Activated naive CD4-positive, alpha-beta T cell treated with anti-CD3 and anti-CD28 coated beads, Interleukin-2, amount 10 ng/mL, durations not matched to agents 7 days and 5 days (primary cell): ENCODE results near the gene CCM2.
A peak's percentile ranks its signal among the peaks of the same experiment; 100 is the strongest.
"Not testable (repeated sequence)": the region's sequence is repeated elsewhere in the genome, so short reads cannot be mapped to it uniquely, and the experiment has no call there.

Experiments used
- CTCF ChIA-PET: fragments of 350-600 bp; sonication (Branson Sonifier 250); formaldehyde crosslinking; loops from one replicate; lab custom pipeline; 2021; ENCODE audit warnings: antibody characterized with exemption; lab: Charles Lee
- DNase-seq: peaks from one replicate; pipeline ENCODE4 v3.0.0-alpha.2; 2020
- H3K27ac Mint-ChIP-seq: one replicate; pipeline ENCODE4 v1.8.0; 2021; ENCODE audit warnings: mild to moderate bottlenecking, moderate library complexity, mixed read lengths
- H3K27me3 Mint-ChIP-seq: one replicate; pipeline ENCODE4 v1.8.0; 2021; ENCODE audit warnings: mild to moderate bottlenecking, mixed read lengths
- H3K36me3 Mint-ChIP-seq: one replicate; pipeline ENCODE4 v1.8.0; 2021; ENCODE audit warnings: mixed read lengths
- H3K4me1 Mint-ChIP-seq: one replicate; pipeline ENCODE4 v1.8.0; 2021; ENCODE audit warnings: mixed read lengths
- H3K4me3 Mint-ChIP-seq: one replicate; pipeline ENCODE4 v1.8.0; 2021; ENCODE audit warnings: mild to moderate bottlenecking, moderate library complexity, mixed read lengths
- H3K9me3 Mint-ChIP-seq: one replicate; pipeline ENCODE4 v1.8.0; 2021; ENCODE audit warnings: mixed read lengths

The CCM2 gene

GRCh38 chr7:45013465-45013967 lies 13.5 kb downstream of the CCM2 start:
- H3K9me3 Mint-ChIP-seq: no peaks in the 10 kb centered on the region
- peaks cover 50% of the 10 kb centered on the region for H3K4me1 Mint-ChIP-seq
- peak overlapping the region; percentile 78 for H3K27ac Mint-ChIP-seq
- H3K27me3 Mint-ChIP-seq: no peaks in the 10 kb centered on the region
- H3K4me3 Mint-ChIP-seq: no peak overlapping the region
- H3K36me3 Mint-ChIP-seq: peaks cover 55% of the 10 kb centered on the region
- no peak for DNase-seq
- CTCF ChIA-PET: interaction anchor here (0.9 to 1.0 kb wide), 2 partner anchors 12 to 14 kb away, joined by 3 to 4 read pairs; no protein-coding TSS in a partner anchor

DNA sequence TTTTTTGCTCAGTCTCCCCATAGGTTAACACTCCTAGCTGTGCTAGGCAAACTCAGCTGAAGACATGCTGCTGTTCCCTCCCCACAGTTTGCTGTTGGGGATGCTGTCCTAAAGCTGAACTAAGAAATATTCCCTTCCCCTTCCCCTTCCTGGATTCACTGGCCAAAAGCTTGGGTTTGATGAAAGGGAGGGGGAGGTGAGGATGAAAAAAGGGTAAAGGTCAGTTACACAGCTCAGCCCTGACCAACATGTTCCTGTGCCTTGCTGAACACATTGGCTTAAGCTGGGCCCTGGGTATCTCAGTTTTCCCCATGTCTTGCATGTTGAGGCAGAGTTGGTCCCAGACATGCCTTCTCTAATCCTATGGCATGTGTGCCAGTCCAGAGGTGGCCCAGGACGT lies 15.3 kb downstream of the CCM2 start:
- Mint-ChIP-seq H3K36me3 (peaks cover 52% of the 10 kb centered on the region), H3K27me3 (no peaks in the 10 kb centered on the region), H3K4me1 (peaks cover 43% of the 10 kb centered on the region), H3K4me3 (no peak overlapping the region), H3K9me3 (no peaks in the 10 kb centered on the region), H3K27ac (no peak overlapping the region)
- DNase-seq: no peak
- CTCF ChIA-PET: interaction anchor here (0.8 to 1.2 kb wide), 4 partner anchors 13 to 43 kb away, joined by 3 to 4 read pairs (median 3); no protein-coding TSS in a partner anchor

DNA sequence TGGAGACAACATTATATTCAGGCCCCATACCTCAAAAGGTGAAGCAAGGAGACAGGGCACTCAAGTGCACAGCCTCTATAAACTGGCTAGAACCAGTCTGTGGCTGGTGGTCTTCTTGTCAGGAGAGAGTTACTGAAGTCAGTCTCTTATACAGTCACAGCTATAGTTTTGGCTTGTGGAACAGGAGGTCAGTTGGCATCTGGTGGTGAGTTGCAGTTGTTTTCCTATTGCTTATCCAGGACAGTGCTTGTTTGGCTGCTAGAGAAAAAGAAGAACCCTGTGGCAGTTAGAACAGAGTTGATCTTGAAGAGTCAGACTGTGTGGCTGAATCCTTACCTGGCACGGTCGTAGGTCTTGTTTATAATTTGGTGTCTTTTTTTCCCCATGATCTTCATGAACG lies 17.3 kb downstream of the CCM2 start:
- no peaks in the 10 kb centered on the region for H3K9me3 Mint-ChIP-seq
- no peak overlapping the region for H3K4me3 Mint-ChIP-seq
- peaks cover 49% of the 10 kb centered on the region for H3K36me3 Mint-ChIP-seq
- peaks cover 54% of the 10 kb centered on the region for H3K4me1 Mint-ChIP-seq
- no peaks in the 10 kb centered on the region for H3K27me3 Mint-ChIP-seq
- peak overlapping the region; percentile 78 for H3K27ac Mint-ChIP-seq
- CTCF ChIA-PET: no interaction called here
- no peak for DNase-seq

DNA sequence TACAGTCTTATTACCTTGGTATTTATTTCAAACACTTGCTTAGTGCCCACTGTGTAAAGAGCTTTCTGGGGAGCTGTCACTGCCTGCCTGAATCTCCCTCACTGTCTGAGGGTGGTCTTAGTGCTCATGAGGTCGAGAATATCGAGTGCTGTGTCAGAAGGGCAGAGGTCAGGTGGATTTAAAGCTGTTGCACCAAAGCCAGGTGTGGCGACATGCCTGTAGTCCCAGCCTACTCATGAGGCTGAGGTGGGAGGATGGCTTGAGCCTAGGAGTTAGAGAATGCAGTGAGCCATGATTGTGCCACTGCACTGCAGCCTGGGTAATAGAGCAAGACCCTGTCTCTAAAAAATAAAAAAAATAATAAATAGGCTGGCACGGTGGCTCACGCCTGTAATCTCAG lies 20.9 kb downstream of the CCM2 start:
- Mint-ChIP-seq H3K27ac (peak overlapping the region; percentile 79), H3K9me3 (no peaks in the 10 kb centered on the region), H3K27me3 (no peaks in the 10 kb centered on the region), H3K4me3 (no peak overlapping the region), H3K36me3 (peaks cover 50% of the 10 kb centered on the region), H3K4me1 (peaks cover 54% of the 10 kb centered on the region)
- CTCF ChIA-PET: interaction anchor here (1.1 to 1.8 kb wide), 3 partner anchors 16 to 115 kb away, joined by 4 to 5 read pairs (median 4); no protein-coding TSS in a partner anchor
- no peak for DNase-seq

DNA sequence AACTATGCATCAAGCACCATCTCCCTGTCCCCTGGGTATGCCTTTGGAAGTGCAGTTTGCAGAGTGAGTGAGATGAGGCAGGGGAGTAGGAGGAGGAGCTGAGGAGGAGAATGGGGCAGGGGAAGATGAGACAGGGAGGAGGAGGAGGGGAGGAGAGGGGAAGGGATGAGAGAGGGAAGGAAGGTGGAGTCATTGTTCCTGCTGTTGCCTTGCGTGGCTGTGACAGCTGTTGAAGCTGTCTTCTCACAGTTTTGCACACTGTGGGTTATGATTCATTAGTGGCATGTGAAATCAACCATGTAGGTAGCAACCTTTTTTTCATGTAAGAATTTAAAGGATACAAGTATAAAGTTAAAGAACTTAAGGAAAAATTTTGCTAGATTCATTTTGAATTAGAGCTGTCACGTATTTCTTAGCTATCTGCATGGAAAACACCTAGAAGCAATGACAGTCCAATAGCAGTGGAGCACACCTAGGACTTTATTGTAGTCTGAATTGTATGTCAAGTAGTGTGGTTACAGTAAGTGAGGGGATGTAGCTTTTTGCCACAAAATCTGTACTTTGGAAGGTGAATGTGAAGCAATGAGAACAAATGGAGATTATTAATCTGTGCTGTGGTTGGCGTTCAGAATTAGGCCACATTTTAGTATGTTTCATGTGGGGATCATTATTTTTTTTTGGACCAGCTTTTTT lies 21.7 kb downstream of the CCM2 start:
- Mint-ChIP-seq H3K4me1 (peaks cover 59% of the 10 kb centered on the region), H3K27me3 (no peaks in the 10 kb centered on the region), H3K27ac (peak overlapping the region; percentile 83), H3K4me3 (no peak overlapping the region), H3K9me3 (no peaks in the 10 kb centered on the region), H3K36me3 (peaks cover 50% of the 10 kb centered on the region)
- DNase-seq: peak; percentile 31
- CTCF ChIA-PET: interaction anchor here (0.7 to 1.8 kb wide), 6 partner anchors 10 to 114 kb away, joined by 3 to 5 read pairs (median 4); no protein-coding TSS in a partner anchor

GRCh38 chr7:45024126-45024744 lies 24.2 kb downstream of the CCM2 start:
- Mint-ChIP-seq H3K36me3 (peaks cover 62% of the 10 kb centered on the region), H3K27ac (no peak overlapping the region), H3K4me1 (peaks cover 60% of the 10 kb centered on the region), H3K27me3 (no peaks in the 10 kb centered on the region), H3K4me3 (no peak overlapping the region), H3K9me3 (no peaks in the 10 kb centered on the region)
- CTCF ChIA-PET: no interaction called here
- DNase-seq: no peak

- not testable (repeated sequence) for H3K27me3 Mint-ChIP-seq, H3K9me3 Mint-ChIP-seq, DNase-seq
- H3K36me3 Mint-ChIP-seq: peaks cover 67% of the 10 kb centered on the region
- H3K4me3 Mint-ChIP-seq: peak overlapping the region; percentile 38
- H3K27ac Mint-ChIP-seq: peak overlapping the region; percentile 95
- CTCF ChIA-PET: interaction anchor here (0.8 to 1.2 kb wide), 3 partner anchors 12 to 52 kb away, joined by 3 read pairs; no protein-coding TSS in a partner anchor
- peaks cover 66% of the 10 kb centered on the region for H3K4me1 Mint-ChIP-seq
Measured at GRCh38 chr7:45025473-45025872, 25.5 kb downstream of the CCM2 start.

DNA sequence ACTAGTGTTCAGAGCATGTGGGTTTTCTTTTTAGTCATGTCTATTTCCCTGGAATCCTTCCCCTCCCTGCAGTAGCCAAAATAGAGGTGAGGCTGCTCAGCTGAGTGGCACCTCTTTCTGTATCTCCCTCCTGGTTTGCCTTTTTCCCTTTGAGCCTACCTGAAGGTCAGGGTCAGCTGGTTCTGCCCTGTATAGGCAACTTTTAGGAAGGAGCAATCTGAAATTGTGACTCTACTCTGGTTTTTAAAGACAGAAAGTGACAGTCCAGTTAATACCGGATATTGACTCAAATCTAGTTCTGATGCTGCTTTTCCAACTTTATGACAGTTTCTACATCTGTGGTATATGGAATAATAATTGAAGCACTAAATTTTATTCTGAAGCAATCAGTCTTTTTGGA lies 26.0 kb downstream of the CCM2 start:
- no peaks in the 10 kb centered on the region for H3K9me3 Mint-ChIP-seq
- no peaks in the 10 kb centered on the region for H3K27me3 Mint-ChIP-seq
- H3K4me1 Mint-ChIP-seq: peaks cover 65% of the 10 kb centered on the region
- H3K4me3 Mint-ChIP-seq: peak overlapping the region; percentile 38
- DNase-seq: no peak
- CTCF ChIA-PET: interaction anchor here (0.8 to 1.2 kb wide), 3 partner anchors 12 to 52 kb away, joined by 3 read pairs; no protein-coding TSS in a partner anchor
- peaks cover 67% of the 10 kb centered on the region for H3K36me3 Mint-ChIP-seq
- peak overlapping the region; percentile 95 for H3K27ac Mint-ChIP-seq

DNA sequence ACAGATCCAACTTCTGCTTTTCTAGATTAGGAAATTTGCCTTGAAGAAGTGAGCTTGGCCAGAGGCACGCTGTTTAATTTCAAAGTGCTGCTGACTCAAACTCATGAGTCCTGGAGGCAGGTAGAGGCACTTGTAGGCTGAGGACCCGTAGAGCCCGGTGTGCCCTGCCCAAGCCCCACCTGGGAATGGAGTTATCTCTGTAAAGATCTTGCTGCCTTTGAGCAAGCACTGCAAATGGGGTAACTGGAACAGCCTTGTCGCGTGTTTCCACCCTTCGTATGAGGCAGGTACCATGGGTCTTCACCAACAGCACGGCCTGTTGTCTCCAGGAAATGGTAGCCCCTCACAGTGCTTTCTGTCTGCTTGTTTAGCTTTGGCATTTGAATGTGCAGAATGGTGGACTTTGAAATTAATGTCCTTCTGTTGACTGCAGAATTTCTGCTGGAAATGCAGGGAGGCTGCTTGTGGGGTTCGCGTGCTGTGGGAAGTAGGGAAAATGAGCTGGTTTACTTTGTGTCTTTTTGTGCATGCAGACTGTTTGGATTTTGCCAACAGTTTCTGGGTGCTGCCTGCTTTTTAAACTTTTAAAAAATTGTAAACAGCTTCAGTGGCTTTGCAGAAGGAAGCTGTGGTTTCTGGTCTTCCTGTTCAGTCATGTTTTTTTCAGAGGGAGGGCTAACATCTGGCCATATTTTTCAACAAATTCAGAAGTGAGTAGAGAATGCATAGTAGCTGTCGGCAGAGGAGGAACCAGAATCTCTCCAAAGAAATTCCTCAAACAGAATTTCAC lies 27.2 kb downstream of the CCM2 start:
- Mint-ChIP-seq H3K27me3 (no peaks in the 10 kb centered on the region), H3K4me3 (peak overlapping the region; percentile 82), H3K36me3 (peaks cover 67% of the 10 kb centered on the region), H3K27ac (peak overlapping the region; percentile 95), H3K4me1 (peaks cover 63% of the 10 kb centered on the region), H3K9me3 (no peaks in the 10 kb centered on the region)
- peak; percentile 54 for DNase-seq
- CTCF ChIA-PET: interaction anchor here (0.7 to 4.2 kb wide), 8 partner anchors 10 to 109 kb away, joined by 3 to 35 read pairs (median 4); partner anchors contain the start of genes CCM2 and MYO1G

DNA sequence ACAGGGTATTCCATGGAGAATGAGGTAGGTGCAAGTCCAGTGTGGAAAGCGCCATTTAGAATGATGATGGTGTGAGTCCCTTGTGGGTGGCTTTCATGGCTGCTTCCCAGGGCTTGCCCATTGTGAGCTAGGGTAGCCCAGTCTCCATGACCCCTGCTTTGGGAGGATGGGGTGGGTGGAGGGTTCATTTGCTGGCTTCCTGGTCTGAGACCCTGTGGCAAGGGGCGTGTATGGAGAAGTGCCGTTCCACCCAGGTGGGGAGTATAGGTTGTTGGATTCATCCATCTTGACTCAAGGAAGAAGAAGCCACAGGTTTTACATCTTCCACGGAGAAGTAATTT lies 27.7 kb downstream of the CCM2 start:
- CTCF ChIA-PET: interaction anchor here (0.7 to 4.2 kb wide), 8 partner anchors 10 to 108 kb away, joined by 3 to 35 read pairs (median 4); partner anchors contain the start of genes CCM2 and MYO1G
- Mint-ChIP-seq H3K27me3 (no peaks in the 10 kb centered on the region), H3K4me1 (peaks cover 69% of the 10 kb centered on the region), H3K9me3 (no peaks in the 10 kb centered on the region), H3K27ac (peak overlapping the region; percentile 95), H3K4me3 (peak overlapping the region; percentile 82), H3K36me3 (peaks cover 69% of the 10 kb centered on the region)
- peak; percentile 39 for DNase-seq

DNA sequence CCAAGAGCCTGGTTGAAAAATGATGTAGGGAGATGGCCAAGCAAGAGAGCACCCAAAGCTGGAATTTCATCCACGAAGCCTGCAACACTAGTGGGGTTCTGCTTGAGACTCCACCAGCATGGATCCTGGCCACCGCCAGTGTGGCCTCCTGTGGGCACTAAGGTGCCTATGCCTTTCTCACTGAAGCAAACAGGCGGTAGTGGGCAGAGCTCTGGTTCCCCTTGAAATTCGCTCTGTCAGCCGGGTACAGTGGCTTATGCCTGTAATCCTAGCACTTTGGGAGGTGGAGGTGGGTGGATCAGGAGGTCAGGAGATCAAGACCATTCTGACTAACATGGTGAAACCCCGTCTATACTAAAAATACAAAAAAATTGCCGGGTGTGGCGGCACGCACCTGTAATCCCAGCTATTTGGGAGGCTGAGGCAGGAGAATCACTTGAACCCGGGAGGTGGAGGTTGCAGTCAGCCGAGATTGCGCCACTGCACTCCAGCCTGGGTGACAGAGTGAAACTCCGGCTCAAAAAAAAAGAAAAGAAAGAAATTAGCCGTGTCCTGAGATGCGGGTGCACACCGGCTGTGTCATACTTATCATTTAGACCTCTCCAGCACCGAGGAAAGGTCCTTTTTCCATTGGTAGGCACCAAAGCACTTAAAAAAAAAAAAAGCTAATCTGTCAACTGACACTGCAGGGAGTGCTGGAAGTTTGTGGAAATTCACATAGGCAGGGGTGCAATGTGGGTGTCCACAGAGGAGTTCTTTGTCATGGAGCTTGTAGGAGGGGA lies 28.3 kb downstream of the CCM2 start:
- H3K4me1 Mint-ChIP-seq: peaks cover 70% of the 10 kb centered on the region
- H3K9me3 Mint-ChIP-seq: no peaks in the 10 kb centered on the region
- H3K36me3 Mint-ChIP-seq: peaks cover 72% of the 10 kb centered on the region
- H3K27me3 Mint-ChIP-seq: no peaks in the 10 kb centered on the region
- no peak for DNase-seq
- H3K4me3 Mint-ChIP-seq: peak overlapping the region; percentile 82
- CTCF ChIA-PET: interaction anchor here (0.7 to 4.2 kb wide), 7 partner anchors 9 to 108 kb away, joined by 3 to 35 read pairs (median 4); partner anchors contain the start of gene MYO1G
- H3K27ac Mint-ChIP-seq: peak overlapping the region; percentile 95

DNA sequence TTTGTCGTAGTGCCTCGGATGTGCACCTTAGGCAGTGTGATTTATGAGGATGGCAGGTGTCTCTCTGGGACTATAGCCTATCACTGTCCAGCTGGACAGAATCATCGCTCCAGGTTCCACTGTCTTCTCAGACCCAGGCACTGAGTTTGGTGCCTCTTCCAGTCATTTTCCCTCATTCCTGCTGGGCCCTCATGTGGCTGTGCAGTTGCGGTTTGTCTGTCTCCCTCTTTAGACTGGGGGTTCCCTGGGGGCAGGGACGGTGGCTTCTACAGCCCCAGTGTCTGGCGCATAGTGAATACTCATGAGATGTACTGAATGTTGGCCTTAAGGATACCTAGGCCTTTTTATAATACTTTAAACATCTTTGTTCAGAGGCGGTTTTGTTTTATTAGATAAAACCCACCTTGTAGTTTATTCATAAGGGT lies 28.9 kb downstream of the CCM2 start:
- no peaks in the 10 kb centered on the region for H3K9me3 Mint-ChIP-seq
- peak; percentile 27 for DNase-seq
- H3K27ac Mint-ChIP-seq: peak overlapping the region; percentile 95
- H3K27me3 Mint-ChIP-seq: no peaks in the 10 kb centered on the region
- H3K4me3 Mint-ChIP-seq: peak overlapping the region; percentile 82
- CTCF ChIA-PET: interaction anchor here (0.8 to 4.2 kb wide), 5 partner anchors 27 to 56 kb away, joined by 3 to 35 read pairs (median 11); partner anchors contain the start of gene MYO1G
- H3K36me3 Mint-ChIP-seq: peaks cover 75% of the 10 kb centered on the region
- peaks cover 72% of the 10 kb centered on the region for H3K4me1 Mint-ChIP-seq

GRCh38 chr7:45031829-45032228 lies 31.8 kb downstream of the CCM2 start:
- H3K27ac Mint-ChIP-seq: peak overlapping the region; percentile 68
- CTCF ChIA-PET: interaction anchor here (0.6 to 7.2 kb wide), 6 partner anchors 10 to 496 kb away, joined by 3 to 51 read pairs (median 3); no protein-coding TSS in a partner anchor
- H3K9me3 Mint-ChIP-seq: no peaks in the 10 kb centered on the region
- H3K36me3 Mint-ChIP-seq: peaks cover 71% of the 10 kb centered on the region
- peak overlapping the region; percentile 60 for H3K4me3 Mint-ChIP-seq
- H3K27me3 Mint-ChIP-seq: no peaks in the 10 kb centered on the region
- H3K4me1 Mint-ChIP-seq: peaks cover 72% of the 10 kb centered on the region
- no peak for DNase-seq
